Measurements from ENCODE around the gene CDK15. TPM values are rescaled to one million over a fixed set of nuclear protein-coding genes. Genes with fewer than 3 reads are reported as not detected.

The CDK15 gene
- total and polyA plus RNA-seq, 11 donors, result 0.07 to 0.50 (median 0.18) TPM; not detected in 3

GRCh38 chr2:201904538-201905420 lies 98.4 kb downstream of the CDK15 start:
- Histone ChIP-seq H3K27ac (no peak overlapping the region), H3K4me1 (peaks cover 0 to 12% (median 0%) of the 10 kb centered on the region in 12 donors), H3K4me3 (no peak overlapping the region), H3K27me3 (peaks cover 0 to 54% (median 11%) of the 10 kb centered on the region in 9 donors), H3K36me3 (no peaks in the 10 kb centered on the region), H3K9me3 (no peaks in the 10 kb centered on the region)
- ATAC-seq (no peak), DNase-seq (no peak)
- TF ChIP-seq POLR2A (IDR thresholded peaks at IDR 0.05), result no peak
- TF ChIP-seq CTCF (IDR thresholded peaks at IDR 0.05), result no peak
- intact Hi-C loops (cut with DNase I), result no loop called here
- WGBS, 4 donors, result 38 to 48% (median 46%) methylated on average over 5 of the region's 5 CpGs

GRCh38 chr2:201906777-201907562 lies 100.6 kb downstream of the CDK15 start:
- TF ChIP-seq POLR2A (IDR thresholded peaks at IDR 0.05), result no peak
- no peak for TF ChIP-seq CTCF (IDR thresholded peaks at IDR 0.05)
- peaks cover 0 to 9% (median 0%) of the 10 kb centered on the region in 12 donors for H3K4me1 ChIP-seq
- no peaks in the 10 kb centered on the region for H3K36me3 ChIP-seq
- H3K4me3 ChIP-seq, result no peak overlapping the region
- no peaks in the 10 kb centered on the region for H3K9me3 ChIP-seq
- WGBS, 4 donors, result 22 to 28% (median 25%) methylated on average over 9 to 10 of the region's 10 CpGs
- intact Hi-C loops (cut with DNase I), result no loop called here
- peak in 3 of 4 donors; percentile 30 to 76 (median 65) for ATAC-seq
- peak in 1 of 5 donors; percentile 38 for DNase-seq
- H3K27ac ChIP-seq, result no peak overlapping the region
- peaks cover 0 to 40% (median under 1%) of the 10 kb centered on the region in 9 donors for H3K27me3 ChIP-seq

- Histone ChIP-seq H3K9me3 (no peaks in the 10 kb centered on the region), H3K4me3 (no peak overlapping the region), H3K4me1 (peaks cover 0 to 9% (median 0%) of the 10 kb centered on the region in 12 donors), H3K36me3 (no peaks in the 10 kb centered on the region), H3K27me3 (peaks cover 0 to 35% (median 0%) of the 10 kb centered on the region in 9 donors), H3K27ac (no peak overlapping the region)
- TF ChIP-seq POLR2A (IDR thresholded peaks at IDR 0.05) (no peak), CTCF (IDR thresholded peaks at IDR 0.05) (no peak)
- ATAC-seq (peak in 2 of 4 donors; percentile 32 to 39), DNase-seq (no peak)
- intact Hi-C loops (cut with DNase I), result no loop called here
- WGBS, 4 donors, result 46 to 54% (median 51%) methylated on average over 4 of the region's 4 CpGs
These were observed 101.2 kb downstream of the CDK15 start for GRCh38 chr2:201907563-201907881.

- Histone ChIP-seq H3K4me1 (peaks cover 0 to 9% (median 0%) of the 10 kb centered on the region in 12 donors), H3K27me3 (peaks cover 0 to 22% (median 0%) of the 10 kb centered on the region in 9 donors), H3K36me3 (no peaks in the 10 kb centered on the region), H3K9me3 (no peaks in the 10 kb centered on the region), H3K27ac (no peak overlapping the region), H3K4me3 (no peak overlapping the region)
- no peak for TF ChIP-seq CTCF (IDR thresholded peaks at IDR 0.05)
- no peak for TF ChIP-seq POLR2A (IDR thresholded peaks at IDR 0.05)
- no peak for DNase-seq
- 66 to 74% (median 70%) methylated on average over 2 of the region's 2 CpGs for WGBS, 4 donors
- intact Hi-C loops (cut with DNase I), result no loop called here
- no peak for ATAC-seq
These were observed 102.6 kb downstream of the CDK15 start for GRCh38 chr2:201908901-201909300.
